Measurements from ENCODE around the gene ABI1. TPM values are rescaled to one million over a fixed set of nuclear protein-coding genes. Genes with fewer than 3 reads are reported as not detected.
A peak's percentile ranks its signal among the peaks of the same experiment; 100 is the strongest.

Gene ABI1
- total RNA-seq, 6 experiments from 2014 or later = 13.4 to 25.3 (median 17.4) TPM

DNA sequence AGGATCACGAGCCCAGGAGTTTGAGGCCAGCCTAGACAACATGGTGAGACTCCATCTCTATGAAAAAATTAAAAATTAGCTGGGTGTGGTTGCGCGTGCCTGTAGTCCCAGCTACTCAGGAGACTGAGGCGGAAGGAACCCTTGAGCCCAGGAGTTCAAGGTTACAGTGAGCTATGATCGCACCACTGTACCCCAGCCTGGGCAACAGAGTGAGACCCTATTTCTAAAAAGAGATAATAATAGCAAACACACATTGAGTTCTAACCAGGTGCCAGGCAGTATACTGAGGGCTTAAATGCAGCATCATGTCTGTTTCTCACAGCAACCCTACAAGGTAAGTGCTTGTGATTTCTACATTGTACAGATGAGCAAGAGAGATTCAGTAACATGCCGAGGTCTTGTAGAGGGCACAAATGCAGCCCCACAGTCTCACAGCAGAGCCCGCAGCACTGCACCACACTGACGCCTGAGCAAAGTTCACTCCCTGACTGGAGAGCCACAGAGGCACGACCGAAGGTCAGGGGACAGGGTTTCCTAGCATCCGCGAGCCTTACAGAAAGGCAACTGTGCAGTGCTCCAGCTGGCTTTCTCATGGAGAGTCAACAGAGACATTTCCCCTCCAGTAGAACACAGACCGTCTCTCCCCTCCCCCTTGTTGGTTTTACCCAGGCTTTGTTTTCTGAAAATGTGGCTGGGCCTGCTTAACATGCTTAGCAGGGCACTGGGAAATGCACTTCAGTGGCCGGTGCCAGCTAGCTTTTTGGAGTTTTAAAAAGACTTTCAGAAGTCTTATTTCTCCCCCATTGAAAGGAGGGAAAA, 126.8 kb downstream of the ABI1 start:
- Histone ChIP-seq H3K9me3 (no peaks in the 10 kb centered on the region), H3K27ac (peak overlapping the region in 2 of 3 donors; percentile 26 to 29), H3K4me1 (peaks cover 0 to 28% (median 8%) of the 10 kb centered on the region in 4 donors), H3K27me3 (no peaks in the 10 kb centered on the region), H3K36me3 (no peaks in the 10 kb centered on the region), H3K4me3 (no peak overlapping the region)
- ATAC-seq (peak; percentile 93 to 99 (median 96)), DNase-seq (peak; percentile 77 to 88 (median 84))
- 61% methylated on average over 7 of the region's 14 CpGs for WGBS (ENCODE audit: insufficient coverage, low coverage, low lambda C conversion rate, missing lambda C conversion rate)
- TF ChIP-seq POLR2A (IDR thresholded peaks at IDR 0.05) = no peak
- TF ChIP-seq, protein P1, sequence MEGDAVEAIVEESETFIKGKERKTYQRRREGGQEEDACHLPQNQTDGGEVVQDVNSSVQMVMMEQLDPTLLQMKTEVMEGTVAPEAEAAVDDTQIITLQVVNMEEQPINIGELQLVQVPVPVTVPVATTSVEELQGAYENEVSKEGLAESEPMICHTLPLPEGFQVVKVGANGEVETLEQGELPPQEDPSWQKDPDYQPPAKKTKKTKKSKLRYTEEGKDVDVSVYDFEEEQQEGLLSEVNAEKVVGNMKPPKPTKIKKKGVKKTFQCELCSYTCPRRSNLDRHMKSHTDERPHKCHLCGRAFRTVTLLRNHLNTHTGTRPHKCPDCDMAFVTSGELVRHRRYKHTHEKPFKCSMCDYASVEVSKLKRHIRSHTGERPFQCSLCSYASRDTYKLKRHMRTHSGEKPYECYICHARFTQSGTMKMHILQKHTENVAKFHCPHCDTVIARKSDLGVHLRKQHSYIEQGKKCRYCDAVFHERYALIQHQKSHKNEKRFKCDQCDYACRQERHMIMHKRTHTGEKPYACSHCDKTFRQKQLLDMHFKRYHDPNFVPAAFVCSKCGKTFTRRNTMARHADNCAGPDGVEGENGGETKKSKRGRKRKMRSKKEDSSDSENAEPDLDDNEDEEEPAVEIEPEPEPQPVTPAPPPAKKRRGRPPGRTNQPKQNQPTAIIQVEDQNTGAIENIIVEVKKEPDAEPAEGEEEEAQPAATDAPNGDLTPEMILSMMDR (IDR thresholded peaks at IDR 0.05) = no peak
- intact Hi-C loops (cut with DNase I) = no loop called here

DNA sequence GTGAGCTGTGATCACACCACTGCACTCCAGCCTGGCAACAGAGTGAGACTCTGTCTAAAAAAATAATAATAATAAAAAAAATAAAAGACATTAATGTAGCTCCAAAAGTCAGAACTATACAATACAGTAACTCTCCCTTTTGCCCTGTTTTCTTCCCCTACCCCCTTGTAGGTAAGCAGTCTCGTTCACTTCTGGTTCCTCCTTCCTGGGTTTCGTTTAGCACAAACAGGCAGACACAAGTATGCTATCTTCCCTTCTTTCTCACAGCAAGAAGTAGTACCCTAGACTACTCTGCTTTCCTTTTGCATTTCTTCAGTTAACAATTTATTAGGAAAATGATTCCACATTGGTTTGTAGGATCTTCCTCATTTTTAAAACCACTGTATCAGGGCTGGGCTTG, 130.2 kb downstream of the ABI1 start:
- ATAC-seq (no peak), DNase-seq (no peak)
- intact Hi-C loops (cut with DNase I) = no loop called here
- peaks cover 0 to 2% (median 0%) of the 10 kb centered on the region in 4 donors for H3K36me3 ChIP-seq
- H3K9me3 ChIP-seq = no peaks in the 10 kb centered on the region
- no peak overlapping the region for H3K27ac ChIP-seq
- H3K4me1 ChIP-seq = peaks cover 0 to 18% (median 2%) of the 10 kb centered on the region in 4 donors
- TF ChIP-seq, protein P1 (IDR thresholded peaks at IDR 0.05) = no peak
- no peak for TF ChIP-seq POLR2A (IDR thresholded peaks at IDR 0.05)
- WGBS (ENCODE audit: insufficient coverage, low coverage, low lambda C conversion rate, missing lambda C conversion rate) = 84% methylated on average over 2 of the region's 2 CpGs
- H3K27me3 ChIP-seq = no peaks in the 10 kb centered on the region
- no peak overlapping the region for H3K4me3 ChIP-seq

DNA sequence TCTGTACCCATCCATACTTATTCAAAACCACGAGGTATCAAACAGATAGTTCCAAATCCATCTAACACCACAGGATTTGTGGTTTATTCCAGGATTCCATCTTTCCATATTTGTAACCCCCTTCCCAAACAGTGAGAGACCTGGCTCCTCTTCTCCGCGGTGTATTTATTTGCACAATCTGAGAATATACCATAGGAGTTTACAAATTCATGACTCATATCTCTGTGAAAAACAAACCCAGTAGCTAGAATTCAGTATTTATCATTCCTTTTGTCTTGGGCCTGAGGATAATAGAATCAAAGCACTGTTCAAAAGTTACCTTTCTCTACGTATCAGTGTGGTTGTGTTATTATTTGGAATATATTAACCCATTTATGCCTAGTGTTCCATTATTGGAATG, 131.4 kb downstream of the ABI1 start:
- Histone ChIP-seq H3K27ac (no peak overlapping the region), H3K9me3 (no peaks in the 10 kb centered on the region), H3K27me3 (no peaks in the 10 kb centered on the region), H3K4me3 (no peak overlapping the region), H3K36me3 (peaks cover 0 to 12% (median 1%) of the 10 kb centered on the region in 4 donors), H3K4me1 (peaks cover 0 to 9% (median 2%) of the 10 kb centered on the region in 4 donors)
- TF ChIP-seq, protein P1 (IDR thresholded peaks at IDR 0.05) = no peak
- TF ChIP-seq POLR2A (IDR thresholded peaks at IDR 0.05) = no peak
- no peak for ATAC-seq
- DNase-seq = no peak
- intact Hi-C loops (cut with DNase I) = loop anchor here (5.0 to 10.0 kb wide), 2 partner anchors 155 to 158 kb away; no protein-coding TSS in a partner anchor
- WGBS (ENCODE audit: insufficient coverage, low coverage, low lambda C conversion rate, missing lambda C conversion rate) = 90% methylated on average over 4 of the region's 4 CpGs

DNA sequence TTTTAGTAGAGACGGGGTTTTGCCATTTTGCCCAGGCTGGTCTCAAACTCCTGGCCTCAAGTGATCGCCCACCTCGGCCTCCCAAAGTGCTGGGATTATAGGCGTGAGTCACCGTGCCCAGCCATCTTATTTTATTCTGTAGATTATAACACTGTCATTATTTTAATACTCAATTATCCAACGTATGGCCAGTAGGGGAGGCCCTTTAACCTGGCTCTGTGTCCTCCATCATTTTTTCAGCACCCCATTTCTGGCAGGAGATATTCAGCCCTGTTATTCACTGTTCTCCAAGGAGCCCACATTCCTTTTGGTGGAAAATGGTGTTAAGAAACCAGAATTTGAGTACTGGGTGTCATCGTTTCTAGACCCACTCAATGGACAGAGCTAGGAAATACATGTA, 131.8 kb downstream of the ABI1 start:
- WGBS (ENCODE audit: insufficient coverage, low coverage, low lambda C conversion rate, missing lambda C conversion rate) = 97% methylated on average over 6 of the region's 7 CpGs
- Histone ChIP-seq H3K27ac (no peak overlapping the region), H3K4me3 (no peak overlapping the region), H3K4me1 (peaks cover 0 to 6% (median 2%) of the 10 kb centered on the region in 4 donors), H3K36me3 (peaks cover 0 to 12% (median 3%) of the 10 kb centered on the region in 4 donors), H3K9me3 (no peaks in the 10 kb centered on the region), H3K27me3 (no peaks in the 10 kb centered on the region)
- DNase-seq (no peak), ATAC-seq (no peak)
- intact Hi-C loops (cut with DNase I) = loop anchor here (5.0 to 10.0 kb wide), 2 partner anchors 156 to 158 kb away; no protein-coding TSS in a partner anchor
- no peak for TF ChIP-seq POLR2A (IDR thresholded peaks at IDR 0.05)

DNA sequence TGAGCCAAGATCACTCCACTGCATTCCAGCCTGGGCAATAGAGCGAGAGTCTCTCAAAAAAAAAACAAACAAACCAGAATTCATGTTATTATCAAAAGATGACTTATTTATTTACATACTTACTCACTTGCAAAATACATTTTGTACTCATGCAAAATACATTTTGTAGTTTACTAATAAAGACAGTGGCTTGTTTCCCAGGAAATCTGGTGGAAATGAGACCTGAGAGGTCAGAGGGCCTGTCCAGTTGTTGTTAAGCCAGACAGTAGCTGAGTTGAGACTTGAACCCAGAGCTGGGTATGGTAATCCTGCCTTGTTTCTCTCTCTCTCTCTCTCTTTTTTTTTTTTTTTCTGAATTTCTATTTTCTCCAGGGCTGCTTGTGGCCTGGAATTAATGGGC, 133.8 kb downstream of the ABI1 start:
- ATAC-seq (no peak), DNase-seq (no peak)
- TF ChIP-seq, protein P1 (IDR thresholded peaks at IDR 0.05) = no peak
- no peak for TF ChIP-seq POLR2A (IDR thresholded peaks at IDR 0.05)
- WGBS (ENCODE audit: insufficient coverage, low coverage, low lambda C conversion rate, missing lambda C conversion rate) = 100% methylated on average over 1 of the region's 1 CpG
- Histone ChIP-seq H3K27ac (no peak overlapping the region), H3K4me1 (no peaks in the 10 kb centered on the region), H3K4me3 (no peak overlapping the region), H3K9me3 (no peaks in the 10 kb centered on the region), H3K27me3 (no peaks in the 10 kb centered on the region), H3K36me3 (peaks cover 0 to 12% (median 3%) of the 10 kb centered on the region in 4 donors)
- intact Hi-C loops (cut with DNase I) = loop anchor here (5.0 to 10.0 kb wide), 2 partner anchors 158 to 160 kb away; no protein-coding TSS in a partner anchor
